H9 (cell line): ENCODE results near the gene RNF212. TPM values are rescaled to one million over a fixed set of nuclear protein-coding genes. Genes with fewer than 3 reads are reported as not detected.
A peak's percentile ranks its signal among the peaks of the same experiment; 100 is the strongest.

ENCODE experiments used
- DNase-seq: peaks from one replicate; pipeline ENCODE4 v3.0.0-alpha.2; 2017
- H2AFZ ChIP-seq: one replicate; pipeline ENCODE4 v1.6.1; 2013; ENCODE audit warnings: mild to moderate bottlenecking, low read length, control low read depth, moderate library complexity
- H2AK5ac ChIP-seq: 2 replicates; pipeline ENCODE4 v1.6.1; 2013; ENCODE audit warnings: low read length, control low read depth, mixed read lengths; ENCODE audit not compliant: insufficient read length
- H2BK120ac ChIP-seq: one replicate; pipeline ENCODE4 v1.6.1; 2013; ENCODE audit warnings: low read depth, mild to moderate bottlenecking, low read length, control low read depth, inconsistent platforms; ENCODE audit not compliant: poor library complexity, severe bottlenecking
- H2BK12ac ChIP-seq: 2 replicates; pipeline ENCODE4 v1.6.1; 2013; ENCODE audit warnings: low read length, control low read depth, mixed read lengths, low read depth; ENCODE audit not compliant: insufficient read length
- H2BK15ac ChIP-seq: 2 replicates; pipeline ENCODE4 v1.6.1; 2013; ENCODE audit warnings: low read depth, low read length, control low read depth
- H2BK20ac ChIP-seq: one replicate; pipeline ENCODE4 v1.6.1; 2013; ENCODE audit warnings: low read depth, mild to moderate bottlenecking, low read length, control low read depth, inconsistent platforms; ENCODE audit not compliant: poor library complexity, severe bottlenecking
- H2BK5ac ChIP-seq: 2 replicates; pipeline ENCODE4 v1.6.1; 2013; ENCODE audit warnings: low read length, control low read depth, mixed read lengths; ENCODE audit not compliant: insufficient read length
- H3K14ac ChIP-seq: 2 replicates; pipeline ENCODE4 v1.6.1; 2013; ENCODE audit warnings: low read length, control low read depth; ENCODE audit not compliant: insufficient read depth
- H3K18ac ChIP-seq: 2 replicates; pipeline ENCODE4 v1.6.1; 2013; ENCODE audit warnings: low read depth, mild to moderate bottlenecking, mixed read lengths, low read length, control low read depth; ENCODE audit not compliant: insufficient read length
- H3K23ac ChIP-seq: 2 replicates; pipeline ENCODE4 v1.6.1; 2013; ENCODE audit warnings: low read length, control low read depth, mixed read lengths, low read depth; ENCODE audit not compliant: insufficient read length
- H3K23me2 ChIP-seq: 2 replicates; pipeline ENCODE4 v1.6.1; 2013; ENCODE audit warnings: low read depth, mild to moderate bottlenecking, mixed read lengths, low read length, control low read depth; ENCODE audit not compliant: insufficient read length, poor library complexity, severe bottlenecking
- H3K27ac ChIP-seq: 2 replicates; pipeline ENCODE4 v1.5.1; 2013; ENCODE audit warnings: low read length, control low read depth, mixed read lengths, low read depth; ENCODE audit not compliant: insufficient read length
- H3K27me3 ChIP-seq: 2 replicates; pipeline ENCODE4 v1.6.1; 2013; ENCODE audit warnings: low read length, control low read depth, inconsistent platforms; ENCODE audit not compliant: insufficient read depth
- H3K4ac ChIP-seq: 2 replicates; pipeline ENCODE4 v1.6.1; 2013; ENCODE audit warnings: low read depth, mild to moderate bottlenecking, control low read depth, inconsistent platforms, low read length, moderate library complexity
- H3K4me1 ChIP-seq: 2 replicates; pipeline ENCODE4 v1.6.1; 2013; ENCODE audit warnings: low read length, control low read depth, inconsistent platforms; ENCODE audit not compliant: insufficient read depth
- H3K4me2 ChIP-seq: 2 replicates; pipeline ENCODE4 v1.6.1; 2013; ENCODE audit warnings: low read length, control low read depth, mixed read lengths; ENCODE audit not compliant: insufficient read length, insufficient read depth
- H3K56ac ChIP-seq: 2 replicates; pipeline ENCODE4 v1.6.1; 2013; ENCODE audit warnings: low read depth, mild to moderate bottlenecking, mixed read lengths, low read length, control low read depth; ENCODE audit not compliant: insufficient read length
- H3K79me1 ChIP-seq: 2 replicates; pipeline ENCODE4 v1.6.1; 2013; ENCODE audit warnings: low read depth, mild to moderate bottlenecking, moderate library complexity, low read length, control low read depth, inconsistent platforms; ENCODE audit not compliant: insufficient read depth, poor library complexity, severe bottlenecking
- H3K79me2 ChIP-seq: 2 replicates; pipeline ENCODE4 v1.6.1; 2013; ENCODE audit warnings: low read length, control low read depth, inconsistent platforms; ENCODE audit not compliant: insufficient read depth
- H3K9ac ChIP-seq: 2 replicates; pipeline ENCODE4 v1.6.1; 2013; ENCODE audit warnings: low read length, control low read depth, mixed read lengths; ENCODE audit not compliant: insufficient read length; ENCODE audit errors: extremely low read depth
- H3K9me3 ChIP-seq: one replicate; pipeline ENCODE4 v1.6.1; 2013; ENCODE audit warnings: low read depth, low read length, inconsistent platforms; ENCODE audit not compliant: control insufficient read depth
- H3T11ph ChIP-seq: one replicate; pipeline ENCODE4 v1.6.1; 2013; ENCODE audit warnings: mild to moderate bottlenecking, low read length, control low read depth, inconsistent platforms
- H4K20me1 ChIP-seq: one replicate; pipeline ENCODE4 v1.6.1; 2013; ENCODE audit not compliant: control insufficient read depth, insufficient read length, insufficient read depth
- H4K5ac ChIP-seq: 2 replicates; pipeline ENCODE4 v1.6.1; 2013; ENCODE audit warnings: low read depth, mild to moderate bottlenecking, mixed read lengths, low read length, control low read depth; ENCODE audit not compliant: insufficient read length
- H4K8ac ChIP-seq: replicated peaks from 2 replicates; pipeline ENCODE4 v1.6.1; 2013; ENCODE audit warnings: low read length, control low read depth, mixed read lengths, low read depth; ENCODE audit not compliant: insufficient read length
- H4K91ac ChIP-seq: 2 replicates; pipeline ENCODE4 v1.6.1; 2013; ENCODE audit warnings: low read depth, mild to moderate bottlenecking, moderate library complexity, mixed read lengths, low read length, control low read depth; ENCODE audit not compliant: insufficient read length
- H3K27ac Mint-ChIP-seq, 3 experiments: 2 replicates in 2 of 3; 3 replicates in 1 of 3; pipeline ENCODE4 v1.8.0; 2020 to 2021; ENCODE audit warnings: mixed read lengths in 3 of 3, mild to moderate bottlenecking in 1 of 3, moderate library complexity in 1 of 3
- H3K27me3 Mint-ChIP-seq: 2 replicates; pipeline ENCODE4 v1.8.0; 2021; ENCODE audit warnings: low read depth, mild to moderate bottlenecking, moderate library complexity, mixed read lengths
- H3K36me3 Mint-ChIP-seq, 3 experiments: 2 replicates in 2 of 3; 3 replicates in 1 of 3; pipeline ENCODE4 v1.8.0; 2020 to 2021; ENCODE audit warnings: low read depth in 3 of 3, mixed read lengths in 3 of 3; ENCODE audit not compliant: insufficient read depth in 1 of 3
- H3K4me1 Mint-ChIP-seq, 2 experiments: 2 replicates each; pipeline ENCODE4 v1.8.0; 2020; ENCODE audit warnings: mixed read lengths in 2 of 2
- H3K4me3 Mint-ChIP-seq, 2 experiments: 2 replicates in 1 of 2; 3 replicates in 1 of 2; pipeline ENCODE4 v1.8.0; 2020 to 2021; ENCODE audit warnings: mild to moderate bottlenecking in 2 of 2, mixed read lengths in 2 of 2, moderate library complexity in 1 of 2
- H3K9me3 Mint-ChIP-seq, 2 experiments: 2 replicates in 1 of 2; 3 replicates in 1 of 2; pipeline ENCODE4 v1.8.0; 2020; ENCODE audit warnings: mild to moderate bottlenecking in 2 of 2, mixed read lengths in 2 of 2, moderate library complexity in 1 of 2
- CTCF ChIP-seq: fragments of 200-600 bp; sonication (generic); conservative IDR thresholded peaks from 3 replicates; pipeline ENCODE4 v1.8.0; 2021; ENCODE audit warnings: antibody characterized with exemption, mild to moderate bottlenecking
- WGBS: extraction: QIAGEN DNeasy Blood & Tissue Kit; methylation state at CpG from one replicate; pipeline ENCODE4 v1.1.7; 2013; ENCODE audit warnings: missing lambda C conversion rate, low lambda C conversion rate, mixed read lengths; ENCODE audit not compliant: insufficient read length; ENCODE audit errors: extremely low coverage; 5-methylcytosine and 5-hydroxymethylcytosine counted together
- total RNA-seq: library from RNA; stranded (reverse); gene quantifications from 2 replicates; pipeline ENCODE4 v1.2.1, GENCODE V29; 2021

Gene RNF212
- total RNA-seq, 1 experiment from 2014 or later: 3.0 TPM

- Histone ChIP-seq H3T11ph (no peak overlapping the region), H2AK5ac (no peak overlapping the region), H3K23me2 (no peaks in the 10 kb centered on the region), H3K27ac (no peak overlapping the region), H4K5ac (no peak overlapping the region), H3K9me3 (no peaks in the 10 kb centered on the region), H4K91ac (no peak overlapping the region), H2BK12ac (no peak overlapping the region), H2AFZ (no peak overlapping the region), H3K23ac (no peak overlapping the region), H2BK20ac (no peak overlapping the region), H4K20me1 (no peaks in the 10 kb centered on the region), H3K56ac (no peak overlapping the region), H2BK15ac (no peak overlapping the region), H2BK5ac (no peak overlapping the region), H3K18ac (no peak overlapping the region), H3K79me2 (no peaks in the 10 kb centered on the region), H3K4me2 (no peak overlapping the region), H3K79me1 (no peaks in the 10 kb centered on the region), H3K4ac (no peak overlapping the region), H2BK120ac (no peak overlapping the region), H3K14ac (no peak overlapping the region), H4K8ac (no peak overlapping the region), H3K27me3 (no peaks in the 10 kb centered on the region; the same call in 1 of the 2 replicates), H3K4me1 (no peaks in the 10 kb centered on the region), H3K9ac (no peak overlapping the region)
- H3K27ac Mint-ChIP-seq: no peak overlapping the region
- H3K27me3 Mint-ChIP-seq: peaks cover 74% of the 10 kb centered on the region
- H3K4me1 Mint-ChIP-seq: peaks cover 5 to 7% of the 10 kb centered on the region in 2 experiments; a peak in 2 of 4 replicates
- H3K36me3 Mint-ChIP-seq: peaks cover 0 to 2% (median 0%) of the 10 kb centered on the region in 3 experiments; a peak in 2 of 7 replicates
- H3K9me3 Mint-ChIP-seq: peaks cover 0 to 5% of the 10 kb centered on the region in 2 experiments; a peak in 3 of 5 replicates
- no CpG with 5 or more reads among the region's 9 CpGs for WGBS
- no peak overlapping the region for H3K4me3 Mint-ChIP-seq
- no peak for TF ChIP-seq CTCF
- peak; percentile 17 for DNase-seq
These were observed 61.9 kb downstream of the RNF212 start for GRCh38 chr4:1051472-1051871.
